ENCODE measurements around the gene KCNQ1. TPM values are rescaled to one million over a fixed set of nuclear protein-coding genes. Genes with fewer than 3 reads are reported as not detected.

The KCNQ1 gene
- total and polyA plus RNA-seq, 2 of the 13 experiments (the other 11 are each of a cell fraction or from before 2014, with no cell fraction given), result 0.02 to 0.08 TPM

GRCh38 chr11:2839395-2839943 lies 394.7 kb downstream of the KCNQ1 start (continued):
- TF ChIP-seq PLRG1 (conservative IDR thresholded peaks at IDR 0.05) (no peak), FOSL1 (CRISPR knock-in tag; IDR thresholded peaks at IDR 0.05; ENCODE audit: borderline replicate concordance) (no peak), RXRA (CRISPR knock-in tag; IDR thresholded peaks at IDR 0.05) (peak; percentile 59), ERF (CRISPR knock-in tag; IDR thresholded peaks at IDR 0.05) (no peak; the same call in 1 of the 2 replicates), RFX5 (IDR thresholded peaks at IDR 0.05; ENCODE audit: low read depth, low read length) (no peak), ZNF274 (CRISPR knock-in tag; IDR thresholded peaks at IDR 0.05) (peak; percentile 69; the same call in 1 of the 2 replicates), POGK (CRISPR knock-in tag; conservative IDR thresholded peaks at IDR 0.05) (no peak), FOXO1 (CRISPR knock-in tag; IDR thresholded peaks at IDR 0.05) (0 out of 2 replicates have a peak, but pooled peaks have one; percentile 6), ARHGAP35 (CRISPR knock-in tag; IDR thresholded peaks at IDR 0.05; ENCODE audit: borderline replicate concordance) (no peak), FOXA1 (IDR thresholded peaks at IDR 0.05) (no peak), FOXA1 (CRISPR knock-in tag; IDR thresholded peaks at IDR 0.05) (no peak), DBP (CRISPR knock-in tag; IDR thresholded peaks at IDR 0.05; ENCODE audit: not compliant biosample characterization) (no peak), GTF2F1 (IDR thresholded peaks at IDR 0.05; ENCODE audit: low read length) (no peak), PCBP2 (optimal IDR thresholded peaks at IDR 0.05; ENCODE audit: low read depth, low read length, poor library complexity, severe bottlenecking) (no peak), HOXD1 (CRISPR knock-in tag; IDR thresholded peaks at IDR 0.05) (0 out of 2 replicates have a peak, but pooled peaks have one; percentile 34), ZNF660 (CRISPR knock-in tag; IDR thresholded peaks at IDR 0.05; ENCODE audit: borderline replicate concordance, low read depth) (no peak), ZNF441 (CRISPR knock-in tag; IDR thresholded peaks at IDR 0.05; ENCODE audit: borderline replicate concordance) (no peak)
- TF ChIP-seq, protein P1, sequence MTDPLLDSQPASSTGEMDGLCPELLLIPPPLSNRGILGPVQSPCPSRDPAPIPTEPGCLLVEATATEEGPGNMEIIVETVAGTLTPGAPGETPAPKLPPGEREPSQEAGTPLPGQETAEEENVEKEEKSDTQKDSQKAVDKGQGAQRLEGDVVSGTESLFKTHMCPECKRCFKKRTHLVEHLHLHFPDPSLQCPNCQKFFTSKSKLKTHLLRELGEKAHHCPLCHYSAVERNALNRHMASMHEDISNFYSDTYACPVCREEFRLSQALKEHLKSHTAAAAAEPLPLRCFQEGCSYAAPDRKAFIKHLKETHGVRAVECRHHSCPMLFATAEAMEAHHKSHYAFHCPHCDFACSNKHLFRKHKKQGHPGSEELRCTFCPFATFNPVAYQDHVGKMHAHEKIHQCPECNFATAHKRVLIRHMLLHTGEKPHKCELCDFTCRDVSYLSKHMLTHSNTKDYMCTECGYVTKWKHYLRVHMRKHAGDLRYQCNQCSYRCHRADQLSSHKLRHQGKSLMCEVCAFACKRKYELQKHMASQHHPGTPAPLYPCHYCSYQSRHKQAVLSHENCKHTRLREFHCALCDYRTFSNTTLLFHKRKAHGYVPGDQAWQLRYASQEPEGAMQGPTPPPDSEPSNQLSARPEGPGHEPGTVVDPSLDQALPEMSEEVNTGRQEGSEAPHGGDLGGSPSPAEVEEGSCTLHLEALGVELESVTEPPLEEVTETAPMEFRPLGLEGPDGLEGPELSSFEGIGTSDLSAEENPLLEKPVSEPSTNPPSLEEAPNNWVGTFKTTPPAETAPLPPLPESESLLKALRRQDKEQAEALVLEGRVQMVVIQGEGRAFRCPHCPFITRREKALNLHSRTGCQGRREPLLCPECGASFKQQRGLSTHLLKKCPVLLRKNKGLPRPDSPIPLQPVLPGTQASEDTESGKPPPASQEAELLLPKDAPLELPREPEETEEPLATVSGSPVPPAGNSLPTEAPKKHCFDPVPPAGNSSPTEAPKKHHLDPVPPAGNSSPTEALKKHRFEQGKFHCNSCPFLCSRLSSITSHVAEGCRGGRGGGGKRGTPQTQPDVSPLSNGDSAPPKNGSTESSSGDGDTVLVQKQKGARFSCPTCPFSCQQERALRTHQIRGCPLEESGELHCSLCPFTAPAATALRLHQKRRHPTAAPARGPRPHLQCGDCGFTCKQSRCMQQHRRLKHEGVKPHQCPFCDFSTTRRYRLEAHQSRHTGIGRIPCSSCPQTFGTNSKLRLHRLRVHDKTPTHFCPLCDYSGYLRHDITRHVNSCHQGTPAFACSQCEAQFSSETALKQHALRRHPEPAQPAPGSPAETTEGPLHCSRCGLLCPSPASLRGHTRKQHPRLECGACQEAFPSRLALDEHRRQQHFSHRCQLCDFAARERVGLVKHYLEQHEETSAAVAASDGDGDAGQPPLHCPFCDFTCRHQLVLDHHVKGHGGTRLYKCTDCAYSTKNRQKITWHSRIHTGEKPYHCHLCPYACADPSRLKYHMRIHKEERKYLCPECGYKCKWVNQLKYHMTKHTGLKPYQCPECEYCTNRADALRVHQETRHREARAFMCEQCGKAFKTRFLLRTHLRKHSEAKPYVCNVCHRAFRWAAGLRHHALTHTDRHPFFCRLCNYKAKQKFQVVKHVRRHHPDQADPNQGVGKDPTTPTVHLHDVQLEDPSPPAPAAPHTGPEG (CRISPR knock-in tag; IDR thresholded peaks at IDR 0.05), result no peak
- TF ChIP-seq, protein P2, sequence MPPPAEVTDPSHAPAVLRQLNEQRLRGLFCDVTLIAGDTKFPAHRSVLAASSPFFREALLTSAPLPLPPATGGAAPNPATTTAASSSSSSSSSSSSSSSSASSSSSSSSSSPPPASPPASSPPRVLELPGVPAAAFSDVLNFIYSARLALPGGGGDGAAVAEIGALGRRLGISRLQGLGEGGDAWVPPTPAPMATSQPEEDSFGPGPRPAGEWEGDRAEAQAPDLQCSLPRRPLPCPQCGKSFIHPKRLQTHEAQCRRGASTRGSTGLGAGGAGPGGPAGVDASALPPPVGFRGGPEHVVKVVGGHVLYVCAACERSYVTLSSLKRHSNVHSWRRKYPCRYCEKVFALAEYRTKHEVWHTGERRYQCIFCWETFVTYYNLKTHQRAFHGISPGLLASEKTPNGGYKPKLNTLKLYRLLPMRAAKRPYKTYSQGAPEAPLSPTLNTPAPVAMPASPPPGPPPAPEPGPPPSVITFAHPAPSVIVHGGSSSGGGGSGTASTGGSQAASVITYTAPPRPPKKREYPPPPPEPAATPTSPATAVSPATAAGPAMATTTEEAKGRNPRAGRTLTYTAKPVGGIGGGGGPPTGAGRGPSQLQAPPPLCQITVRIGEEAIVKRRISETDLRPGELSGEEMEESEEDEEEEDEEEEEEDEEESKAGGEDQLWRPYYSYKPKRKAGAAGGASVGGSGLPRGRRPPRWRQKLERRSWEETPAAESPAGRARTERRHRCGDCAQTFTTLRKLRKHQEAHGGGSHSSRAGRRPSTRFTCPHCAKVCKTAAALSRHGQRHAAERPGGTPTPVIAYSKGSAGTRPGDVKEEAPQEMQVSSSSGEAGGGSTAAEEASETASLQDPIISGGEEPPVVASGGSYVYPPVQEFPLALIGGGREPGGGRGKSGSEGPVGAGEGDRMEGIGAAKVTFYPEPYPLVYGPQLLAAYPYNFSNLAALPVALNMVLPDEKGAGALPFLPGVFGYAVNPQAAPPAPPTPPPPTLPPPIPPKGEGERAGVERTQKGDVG (CRISPR knock-in tag; IDR thresholded peaks at IDR 0.05; ENCODE audit: borderline replicate concordance), result no peak

Data from HepG2 (cell line).